DOHH2 (cell line): ENCODE results near the gene TCF7.

Source experiments
- EZH2phosphoT487 ChIP-seq: fragments of 200-600 bp; sonication (generic); IDR thresholded peaks from 2 replicates; pipeline ENCODE4 v1.6.1; 2017; ENCODE audit warnings: borderline replicate concordance, mild to moderate bottlenecking, antibody characterized with exemption, low read length, moderate library complexity, mixed read lengths
- TF ChIP-seq, protein P1 (sequence below): fragments of 200-600 bp; sonication (generic); IDR thresholded peaks from one replicate; pipeline ENCODE4 v1.5.1; 2014; ENCODE audit warnings: antibody characterized with exemption, mild to moderate bottlenecking, low read depth, low read length; ENCODE audit not compliant: poor library complexity, severe bottlenecking

DNA sequence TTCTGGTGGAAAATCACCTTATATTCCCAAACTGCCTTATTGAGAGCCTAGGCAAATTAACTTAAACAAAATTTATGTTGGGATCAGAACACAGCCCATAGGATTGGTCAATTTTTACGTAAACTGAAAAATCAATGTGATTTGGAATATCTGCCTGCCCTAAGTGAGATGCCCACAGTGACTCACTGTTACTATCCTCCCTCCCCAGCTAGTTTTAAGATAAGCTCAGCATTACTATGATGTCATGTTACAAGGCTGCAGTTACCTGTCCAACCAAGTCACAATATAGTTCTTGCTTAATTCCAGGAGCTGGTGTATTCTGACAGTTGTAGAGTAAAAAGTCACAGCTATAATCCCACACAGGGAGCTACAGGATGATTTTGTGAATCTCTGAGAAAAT is 39.2 kb downstream of the TCF7 start:
- TF ChIP-seq, protein P1, sequence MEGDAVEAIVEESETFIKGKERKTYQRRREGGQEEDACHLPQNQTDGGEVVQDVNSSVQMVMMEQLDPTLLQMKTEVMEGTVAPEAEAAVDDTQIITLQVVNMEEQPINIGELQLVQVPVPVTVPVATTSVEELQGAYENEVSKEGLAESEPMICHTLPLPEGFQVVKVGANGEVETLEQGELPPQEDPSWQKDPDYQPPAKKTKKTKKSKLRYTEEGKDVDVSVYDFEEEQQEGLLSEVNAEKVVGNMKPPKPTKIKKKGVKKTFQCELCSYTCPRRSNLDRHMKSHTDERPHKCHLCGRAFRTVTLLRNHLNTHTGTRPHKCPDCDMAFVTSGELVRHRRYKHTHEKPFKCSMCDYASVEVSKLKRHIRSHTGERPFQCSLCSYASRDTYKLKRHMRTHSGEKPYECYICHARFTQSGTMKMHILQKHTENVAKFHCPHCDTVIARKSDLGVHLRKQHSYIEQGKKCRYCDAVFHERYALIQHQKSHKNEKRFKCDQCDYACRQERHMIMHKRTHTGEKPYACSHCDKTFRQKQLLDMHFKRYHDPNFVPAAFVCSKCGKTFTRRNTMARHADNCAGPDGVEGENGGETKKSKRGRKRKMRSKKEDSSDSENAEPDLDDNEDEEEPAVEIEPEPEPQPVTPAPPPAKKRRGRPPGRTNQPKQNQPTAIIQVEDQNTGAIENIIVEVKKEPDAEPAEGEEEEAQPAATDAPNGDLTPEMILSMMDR: no peak
- TF ChIP-seq EZH2phosphoT487: no peak
